Daoy (cell line): ENCODE results near the gene ZNF366. TPM values are rescaled to one million over a fixed set of nuclear protein-coding genes. Genes with fewer than 3 reads are reported as not detected.

Experiments used
- DNase-seq: peaks from one replicate; pipeline ENCODE4 v3.0.0-alpha.2; 2015; ENCODE audit warnings: low read depth
- total RNA-seq: library from RNA; depleted of rRNA; stranded (reverse); fragments of >200 nt; shearing (Covaris generic); gene quantifications from 2 replicates; pipeline ENCODE4 v1.2.3, GENCODE V29; 2014

ZNF366 gene
- total RNA-seq, 1 experiment from 2014 or later = not detected

DNA sequence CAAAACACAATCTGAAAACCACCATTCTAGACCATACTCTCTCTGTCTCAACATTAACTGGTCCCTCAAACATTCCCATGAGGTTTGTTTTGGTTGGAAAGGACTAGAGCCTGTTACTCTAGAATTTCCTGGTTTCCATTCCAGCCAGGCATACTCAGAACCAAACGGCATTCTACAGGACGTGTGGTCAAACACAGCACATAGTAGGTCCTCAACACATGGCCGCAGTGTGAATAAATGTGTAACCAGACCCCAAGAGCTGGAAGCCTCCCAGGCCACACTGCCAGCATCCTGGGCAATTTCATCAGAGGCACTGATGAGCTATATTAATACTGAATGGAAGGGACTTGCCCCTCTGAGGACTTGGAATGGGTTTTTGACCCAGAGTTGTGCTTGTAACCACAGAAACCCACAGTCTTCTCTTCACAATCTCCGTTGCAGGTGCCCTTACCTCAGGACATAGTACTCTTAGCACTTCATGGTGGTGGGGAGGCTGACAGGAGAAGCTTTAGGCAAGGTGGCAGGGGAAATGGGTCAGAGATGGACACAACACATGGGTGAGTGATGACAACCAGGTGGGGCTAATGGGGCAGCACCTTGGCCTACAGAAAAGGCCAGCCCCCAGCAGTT, 66.0 kb downstream of the ZNF366 start:
- peak; percentile 14 for DNase-seq

DNA sequence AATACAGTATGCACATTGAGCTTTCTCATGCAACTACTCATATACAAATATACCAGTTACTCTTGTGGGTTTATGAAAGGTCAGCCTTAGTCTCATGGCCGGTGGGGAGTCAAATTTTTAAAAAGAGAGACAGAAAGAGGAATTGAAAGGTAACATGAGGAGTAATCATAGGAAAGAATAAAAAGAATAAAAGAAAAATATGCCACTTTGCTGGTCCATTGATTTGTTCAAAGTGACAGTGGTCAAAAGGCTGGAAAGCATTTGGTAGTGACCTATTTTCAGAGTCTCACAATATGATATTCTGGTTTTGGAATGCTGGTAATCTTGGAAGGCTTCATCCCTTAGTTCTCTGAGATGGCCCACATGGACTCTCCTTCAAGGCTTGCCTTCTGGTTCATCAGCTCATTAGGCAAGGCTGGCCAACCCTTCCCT, 67.0 kb downstream of the ZNF366 start:
- no peak for DNase-seq

DNA sequence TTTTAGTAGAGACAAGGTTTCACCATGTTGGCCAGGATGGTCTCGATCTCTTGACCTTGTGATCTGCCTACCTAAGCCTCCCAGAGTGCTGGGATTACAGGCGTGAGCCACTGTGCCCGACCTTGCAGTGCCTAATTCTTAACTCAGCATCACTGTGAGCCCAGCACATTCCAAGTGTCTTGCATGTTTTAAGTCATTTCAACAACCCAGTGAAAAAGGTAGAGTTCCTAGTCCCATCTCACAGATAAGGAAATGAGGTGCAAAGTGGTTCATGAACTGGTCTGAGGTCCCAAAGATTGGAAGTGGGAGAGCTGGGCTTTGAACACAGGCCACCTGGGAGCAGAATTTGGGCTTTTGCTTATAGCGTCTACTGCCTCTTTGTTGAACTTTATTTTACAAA, 68.0 kb downstream of the ZNF366 start:
- no peak for DNase-seq

DNA sequence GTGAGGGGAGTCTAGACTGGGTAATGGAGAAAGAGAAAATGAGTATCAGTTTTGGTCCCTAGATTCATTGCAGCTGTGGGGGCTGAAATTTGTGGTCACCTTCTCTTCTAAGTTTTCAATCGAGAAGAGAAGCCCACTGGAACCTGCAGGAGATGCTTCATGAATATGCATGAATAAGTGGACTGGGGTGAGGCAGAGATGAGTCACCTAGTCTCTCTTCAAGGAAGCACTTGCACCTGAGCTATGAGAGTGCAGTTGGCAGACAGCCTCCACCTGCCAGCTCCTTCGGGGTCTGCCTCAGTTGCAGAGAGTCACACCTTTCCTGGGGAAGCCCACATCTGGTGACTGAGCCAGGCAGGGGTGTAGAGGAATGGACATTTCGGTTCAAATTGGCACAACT, 69.1 kb downstream of the ZNF366 start:
- peak; percentile 17 for DNase-seq

DNA sequence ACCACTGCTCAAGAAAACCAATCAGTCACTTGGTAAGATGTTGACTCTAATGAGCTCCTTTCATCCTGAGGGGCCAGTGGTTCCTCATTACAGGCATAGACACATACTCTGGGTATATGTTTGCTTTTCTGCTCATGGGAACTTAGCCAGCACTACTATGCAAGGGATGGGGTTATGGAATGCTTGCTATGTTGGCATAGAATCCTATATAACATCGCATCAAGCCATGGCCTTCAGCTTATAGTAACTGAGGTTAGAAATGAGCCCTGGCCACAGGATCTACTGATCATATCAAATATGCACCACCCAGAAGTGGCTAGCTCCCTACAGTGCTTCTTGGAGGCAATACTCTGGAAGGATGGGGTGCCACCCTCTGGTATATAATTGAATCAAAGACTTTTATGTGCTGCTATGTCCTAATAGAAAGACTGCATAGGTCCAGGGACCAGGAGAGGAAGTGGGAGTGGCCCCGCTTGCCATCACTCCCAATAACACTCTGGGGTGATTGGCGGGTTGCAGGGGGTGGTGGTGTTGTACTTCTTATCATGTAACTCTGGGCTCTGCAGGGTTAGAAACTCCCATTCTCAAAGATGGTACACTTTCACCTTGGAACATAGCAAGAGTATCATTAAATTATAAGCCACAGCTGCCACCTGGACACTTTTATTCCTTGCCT, 70.3 kb downstream of the ZNF366 start:
- DNase-seq = no peak

DNA sequence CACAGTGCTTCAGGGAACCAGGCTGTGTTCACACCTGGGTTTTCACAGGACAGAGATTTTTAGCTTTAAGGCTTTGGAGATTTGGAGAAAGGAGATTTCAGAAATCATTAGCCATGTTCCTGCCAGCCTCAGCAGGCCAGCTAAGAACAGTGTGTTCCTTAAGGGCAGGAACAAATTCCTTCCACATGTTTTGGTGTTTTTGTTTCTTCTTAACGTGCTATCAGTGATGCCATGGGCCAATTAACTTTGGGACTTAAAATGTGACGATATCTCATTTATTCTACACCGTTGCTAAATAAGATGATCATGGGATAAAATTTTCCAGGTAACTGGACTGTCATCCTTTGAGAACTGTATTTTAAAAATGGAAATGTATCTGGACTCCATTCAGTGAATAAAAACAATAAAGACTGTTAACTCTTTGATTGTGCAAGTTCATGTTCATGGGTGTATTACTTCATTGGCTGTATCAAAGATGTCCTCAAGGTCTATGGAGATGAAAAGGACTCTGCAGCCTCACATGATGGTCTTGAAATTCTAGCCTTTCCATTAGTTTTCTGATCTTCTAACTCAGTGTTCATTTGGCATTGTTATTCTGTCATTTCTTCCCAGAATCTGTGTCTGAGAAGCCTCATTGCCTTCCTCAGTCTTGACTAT, 72.3 kb downstream of the ZNF366 start:
- DNase-seq = no peak

DNA sequence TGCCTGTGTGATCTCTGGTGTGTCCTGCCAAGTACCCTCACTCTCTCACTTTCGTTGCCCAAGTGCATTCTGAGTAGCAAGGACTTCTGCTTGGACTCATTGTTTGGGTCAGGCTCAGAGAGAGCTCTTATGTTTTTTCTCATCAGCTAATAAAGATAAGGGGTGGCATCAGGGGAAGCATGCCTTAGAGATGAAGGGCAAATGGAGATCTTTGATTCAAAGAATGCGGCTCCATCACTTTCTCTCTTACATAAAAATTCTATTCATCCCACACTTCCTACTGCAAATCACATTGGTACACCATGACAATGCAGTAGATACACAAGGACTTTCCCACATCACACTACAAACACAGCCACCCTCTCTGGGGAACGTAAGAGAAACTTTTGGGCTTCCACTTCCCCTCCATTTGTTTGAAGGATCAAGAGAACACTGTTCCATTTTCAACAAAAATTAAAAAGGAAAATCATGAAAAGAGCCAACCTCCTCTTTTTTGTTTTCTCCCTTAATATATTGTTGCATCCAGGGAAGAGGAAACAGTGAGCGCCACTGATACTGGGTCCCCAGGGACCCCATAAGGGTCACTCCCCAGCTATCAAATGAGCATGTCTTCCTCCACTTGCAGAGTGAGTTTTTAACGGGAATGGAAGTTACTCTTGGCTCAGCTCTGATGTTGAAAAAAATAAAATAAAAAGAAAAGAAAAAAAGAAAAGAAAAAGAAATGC, 73.0 kb downstream of the ZNF366 start:
- no peak for DNase-seq

DNA sequence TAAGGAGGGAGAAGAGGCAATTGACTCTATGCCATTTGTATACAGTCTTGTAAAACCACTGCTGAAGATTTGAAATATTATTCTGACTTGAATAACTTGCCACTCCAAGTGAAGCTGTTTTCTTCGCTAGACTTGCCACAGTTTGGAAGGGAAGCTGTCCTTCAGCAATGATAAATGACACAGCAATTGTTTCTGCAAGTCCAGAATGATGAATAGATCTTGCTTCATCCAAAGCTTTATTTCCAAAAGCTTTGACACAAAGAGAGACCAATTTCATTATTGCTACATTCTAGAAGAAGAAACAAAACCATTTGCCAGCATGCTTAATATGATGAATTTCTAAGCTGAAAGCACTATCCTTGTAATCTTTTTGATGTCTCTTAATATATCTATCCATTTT, 73.7 kb downstream of the ZNF366 start:
- no peak for DNase-seq

DNA sequence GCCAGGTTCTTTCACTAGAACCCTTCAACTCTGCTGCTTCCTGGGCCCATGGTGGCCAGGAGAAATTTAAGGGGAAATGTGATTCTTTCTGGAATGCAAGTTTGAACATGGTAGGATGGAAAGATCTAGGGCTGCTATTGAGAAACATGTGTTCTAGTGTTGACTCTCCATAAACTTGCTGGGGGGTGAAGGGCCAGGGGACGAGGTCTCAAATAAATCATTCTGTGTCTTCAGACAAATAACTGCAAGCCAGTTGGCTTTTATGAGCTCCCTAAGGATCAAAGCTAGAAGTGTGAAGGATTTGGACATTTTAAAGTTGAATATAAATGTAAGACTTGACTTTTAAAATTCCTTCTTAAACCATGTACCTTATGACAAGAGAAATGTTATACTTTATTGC, 78.5 kb downstream of the ZNF366 start:
- DNase-seq = no peak

DNA sequence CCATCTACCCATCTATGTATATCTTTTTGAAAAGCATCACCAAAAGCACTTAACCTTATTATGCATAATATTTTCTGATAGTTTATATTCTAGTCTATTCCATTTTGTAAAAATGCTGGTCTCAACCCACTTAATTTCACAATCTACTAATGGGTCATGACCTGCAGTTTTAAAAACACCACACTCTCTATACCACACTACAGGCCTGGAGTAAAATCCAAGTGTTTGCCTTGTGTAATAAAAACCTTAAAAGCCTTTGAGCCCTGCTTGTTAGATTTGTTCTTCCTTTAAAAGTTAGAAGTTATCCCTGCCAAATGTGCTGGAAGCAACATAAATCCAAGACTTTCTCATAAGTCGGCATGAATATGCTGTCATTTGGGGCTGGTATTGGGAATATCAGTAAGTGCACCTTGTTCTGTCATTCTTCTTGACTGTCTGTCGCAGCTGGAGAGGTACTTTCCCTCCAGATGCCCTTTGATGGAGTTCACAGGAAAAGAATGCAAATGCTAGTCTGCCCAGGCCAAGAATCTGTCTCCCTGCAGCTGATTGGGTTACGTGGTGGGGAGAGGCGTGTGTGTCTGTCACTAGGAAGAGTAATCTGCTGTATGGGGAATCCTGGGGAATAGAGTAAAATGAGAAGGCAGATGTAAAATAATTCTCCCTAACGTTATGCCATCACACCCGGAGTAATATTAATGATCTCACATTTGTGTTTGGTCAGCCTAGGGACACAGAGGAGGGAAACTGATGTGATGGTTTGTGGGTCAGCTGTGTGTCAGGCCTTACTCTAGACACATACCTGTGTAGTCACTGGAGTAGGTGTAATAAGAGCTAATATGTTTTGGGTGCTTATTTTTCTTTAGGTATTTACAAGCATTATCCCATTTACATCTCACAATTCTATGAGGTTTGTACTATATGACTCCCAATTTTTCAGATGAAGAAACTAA, 79.4 kb downstream of the ZNF366 start:
- peak; percentile 46 for DNase-seq

DNA sequence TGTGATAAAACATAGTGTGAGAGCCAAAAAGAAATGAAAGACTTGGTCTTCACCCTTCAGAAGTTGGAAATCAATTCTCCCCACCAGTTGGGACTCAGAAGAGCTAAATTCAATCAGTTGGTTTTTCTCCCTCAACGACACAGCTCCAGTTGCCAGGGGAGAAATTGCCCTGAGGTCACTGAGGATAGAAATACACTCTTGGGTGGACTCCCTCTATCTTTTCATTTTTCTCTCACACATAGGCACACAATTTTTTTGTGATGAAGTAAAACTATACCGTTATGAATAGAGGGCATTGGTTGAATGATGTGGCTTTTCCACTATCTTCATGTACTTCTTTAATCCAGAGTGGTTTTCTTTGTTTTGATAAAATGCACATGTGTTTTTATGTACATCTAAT, 80.2 kb downstream of the ZNF366 start:
- no peak for DNase-seq

DNA sequence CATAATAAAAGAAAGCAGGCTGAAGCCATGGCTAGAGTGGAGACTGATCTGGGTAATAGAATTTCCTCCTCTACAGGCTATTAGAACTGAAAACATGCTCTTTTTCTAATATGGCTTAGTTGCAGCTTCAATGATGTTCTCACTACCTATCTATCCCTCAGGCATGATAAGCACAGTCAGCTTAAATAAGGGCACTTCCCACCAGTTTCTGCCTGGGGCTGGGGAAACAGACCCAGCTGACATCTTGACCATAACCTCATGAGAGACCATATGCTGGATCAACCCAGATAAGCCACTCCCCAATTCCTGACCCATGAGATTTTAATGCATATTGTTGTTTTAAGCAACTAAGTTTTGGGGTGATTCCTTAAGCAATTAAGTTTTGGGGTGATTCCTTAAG, 81.2 kb downstream of the ZNF366 start:
- no peak for DNase-seq

DNA sequence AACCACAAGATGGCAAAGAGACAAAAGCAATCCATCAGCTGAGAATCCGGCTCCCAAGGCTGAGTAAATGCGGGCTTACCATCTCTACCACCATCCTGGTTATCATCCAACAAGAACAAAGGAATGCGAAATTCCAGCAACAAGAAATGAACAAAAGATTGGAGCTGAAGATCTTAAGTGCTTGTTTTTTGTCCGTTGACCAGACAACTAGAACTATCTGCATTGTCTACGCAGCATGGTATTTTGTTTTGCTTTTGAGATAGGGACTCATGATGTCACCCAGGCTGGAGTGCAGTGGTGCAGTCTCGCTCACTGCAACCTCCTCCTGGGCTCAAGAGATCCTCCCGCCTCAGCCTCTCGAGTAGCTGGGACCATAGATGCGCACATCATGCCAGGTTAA, 88.9 kb downstream of the ZNF366 start:
- DNase-seq = no peak

DNA sequence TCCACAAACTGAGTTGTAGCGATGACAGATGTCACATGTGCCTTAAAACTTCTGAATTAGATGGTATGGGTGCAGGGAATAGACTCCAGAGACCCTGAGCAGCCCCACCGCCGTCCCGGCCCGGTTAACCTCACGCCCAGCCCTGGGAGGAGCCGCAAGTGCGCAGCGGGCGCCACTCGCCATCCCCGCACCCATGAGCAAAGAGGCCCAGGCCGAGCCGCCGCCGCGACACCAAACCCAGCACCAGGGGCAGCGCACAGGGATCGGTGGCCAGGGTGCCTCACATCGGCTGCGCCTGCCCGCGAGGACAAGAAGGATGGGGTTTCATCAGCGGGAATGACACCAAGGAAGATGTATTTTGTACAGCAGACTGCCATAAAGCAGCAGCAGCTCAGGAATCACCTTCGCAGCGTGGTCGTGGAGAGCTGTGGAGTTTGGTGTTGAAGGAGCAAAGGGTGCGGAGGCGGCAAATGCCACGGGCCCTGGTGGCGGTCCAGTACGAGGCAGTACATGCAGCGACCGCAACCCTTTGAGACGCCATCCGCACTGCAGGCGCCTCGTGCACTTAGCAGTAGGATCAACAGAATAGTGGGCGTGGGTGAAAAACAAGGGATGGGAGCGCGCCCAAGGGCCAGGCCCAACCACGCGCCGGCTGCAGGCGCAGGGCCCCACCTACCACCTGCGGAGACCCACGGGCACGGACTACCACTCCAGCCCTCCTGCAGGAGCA, 89.7 kb downstream of the ZNF366 start:
- DNase-seq = no peak

DNA sequence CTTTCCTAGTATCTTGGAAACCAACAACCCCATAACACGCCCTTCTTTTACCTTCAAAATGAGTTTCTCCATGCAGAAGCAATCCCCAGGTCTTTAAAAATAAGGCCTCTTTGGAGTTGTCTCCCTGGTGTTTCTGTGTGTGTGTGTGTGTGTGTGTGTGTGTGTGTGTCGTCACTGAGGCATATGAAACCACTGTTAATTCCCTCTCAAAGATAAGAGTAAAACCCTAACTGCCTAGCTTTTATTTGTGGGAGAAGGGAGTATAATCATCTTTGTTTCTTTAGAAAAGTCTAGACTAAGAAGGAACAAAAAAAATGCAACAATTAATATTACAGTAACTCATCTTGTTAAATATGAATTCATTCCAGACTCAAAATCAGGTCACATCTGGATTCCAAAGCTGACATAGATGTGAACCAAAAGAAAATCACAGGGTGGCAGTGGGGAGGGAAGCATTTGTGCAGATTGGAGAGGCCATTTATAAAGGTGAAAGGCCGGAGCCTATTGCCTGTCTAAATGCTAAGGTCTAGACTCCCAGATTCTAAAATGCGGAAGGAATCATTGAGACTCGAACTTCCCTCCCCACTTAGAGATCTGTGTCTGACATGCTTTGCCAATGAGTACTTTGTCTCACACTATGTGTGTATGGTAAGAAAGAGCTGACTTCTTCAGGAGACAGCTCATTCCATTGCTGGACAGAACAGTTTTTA, 91.4 kb downstream of the ZNF366 start:
- no peak for DNase-seq

DNA sequence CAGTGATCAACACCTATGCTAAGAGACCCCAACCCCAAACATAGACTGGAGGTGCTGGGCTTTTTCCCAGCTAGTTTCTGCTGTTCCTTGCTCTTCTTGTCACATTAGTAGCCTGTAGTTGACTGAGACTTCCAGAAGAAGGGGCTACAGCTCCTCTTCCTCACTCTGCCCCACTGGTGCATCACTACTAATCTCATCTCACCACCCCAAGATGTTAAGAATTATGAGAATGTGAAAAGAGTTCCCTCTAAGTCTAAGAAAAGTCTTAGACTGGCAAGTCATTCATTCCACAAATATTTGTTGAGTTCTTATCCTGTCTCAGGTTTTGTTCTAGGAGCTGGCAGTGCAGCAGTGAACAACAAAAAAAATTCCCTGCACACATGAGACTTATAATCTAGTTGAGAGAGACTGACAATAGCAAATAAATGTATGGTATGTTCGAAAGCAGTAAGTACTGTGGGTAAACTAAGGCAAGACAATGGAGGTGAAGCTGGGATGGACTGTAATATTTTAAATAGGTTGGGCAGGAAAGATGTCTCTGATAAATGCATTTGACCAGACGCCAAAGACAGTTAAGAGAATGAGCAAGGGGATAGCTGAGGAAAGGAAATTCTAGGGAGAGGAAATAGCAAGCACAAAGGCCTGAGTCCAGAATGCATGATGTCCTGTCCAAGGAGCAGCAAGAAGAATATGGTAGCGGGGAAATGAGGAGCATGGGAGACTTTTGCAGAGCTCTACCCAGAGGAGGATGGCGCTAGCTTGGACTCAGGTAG, 94.7 kb downstream of the ZNF366 start:
- no peak for DNase-seq

DNA sequence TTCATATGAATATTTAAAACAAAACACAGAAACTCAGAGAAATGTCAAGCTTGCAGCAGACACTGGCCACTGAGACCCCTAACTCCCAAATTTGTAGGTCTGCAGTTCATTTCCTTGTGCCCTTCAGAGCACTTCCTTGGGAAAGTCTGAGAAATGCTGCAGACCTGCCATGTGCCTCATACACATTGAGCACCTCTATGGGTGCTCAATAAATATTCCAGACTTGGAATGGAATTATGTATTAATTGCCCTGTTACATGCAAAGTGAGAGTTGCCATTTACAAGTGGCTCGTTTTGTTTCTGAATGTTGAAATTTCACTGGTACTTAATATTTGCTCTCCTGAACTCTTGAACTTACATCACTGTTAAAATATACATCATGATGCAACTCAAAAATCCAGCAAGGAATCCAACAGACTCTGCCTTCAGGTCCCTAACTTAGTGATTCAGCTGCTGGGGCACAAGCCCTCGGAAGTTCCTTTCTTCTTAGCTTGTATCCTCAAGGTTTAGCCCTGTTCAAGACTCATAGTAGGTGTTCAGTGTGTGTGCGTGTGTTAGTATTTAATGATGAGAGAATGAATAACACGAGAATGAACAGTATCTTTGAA, 96.4 kb downstream of the ZNF366 start:
- DNase-seq = no peak

DNA sequence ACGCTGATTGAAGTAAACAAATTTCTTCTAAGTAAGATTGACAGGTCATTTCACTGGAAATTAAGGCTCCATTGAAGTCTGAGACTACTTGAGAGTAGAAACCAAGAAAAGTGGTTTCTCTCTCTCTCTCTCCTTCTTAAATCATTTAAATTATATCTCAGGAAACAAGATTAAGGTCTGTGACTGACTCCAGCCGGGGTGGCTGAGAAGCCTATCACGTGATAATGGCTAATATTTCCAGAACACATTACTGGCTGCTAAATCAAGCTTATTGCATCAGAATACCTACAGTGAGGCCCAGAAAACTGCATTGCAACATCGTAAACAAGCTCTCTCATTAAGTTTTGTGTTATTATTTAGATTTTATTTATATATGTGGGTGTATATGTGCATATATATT, 98.6 kb downstream of the ZNF366 start:
- no peak for DNase-seq

DNA sequence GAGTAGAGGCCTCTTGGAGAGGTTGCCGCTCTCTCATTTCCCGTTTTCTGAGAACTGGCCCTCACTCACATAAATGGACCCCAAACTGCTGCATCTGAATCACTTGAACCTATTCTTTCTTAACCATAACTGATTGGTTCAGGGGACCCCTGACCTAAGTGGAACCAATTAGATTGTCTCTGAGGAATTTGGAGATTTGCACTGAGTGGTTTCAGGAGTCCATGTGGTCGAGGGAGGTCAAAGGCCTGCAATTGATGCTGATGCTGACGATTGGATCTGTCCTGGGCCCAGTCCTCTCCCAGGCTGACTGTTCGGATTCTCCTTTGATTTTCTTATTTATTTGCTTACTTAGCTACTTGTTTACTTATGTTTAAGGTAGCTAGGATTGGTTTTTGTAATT, 99.1 kb downstream of the ZNF366 start:
- DNase-seq = no peak
